ENCODE results near the gene TUBAL3. TPM values are rescaled to one million over a fixed set of nuclear protein-coding genes. Genes with fewer than 3 reads are reported as not detected.

TUBAL3 gene
- total and polyA plus RNA-seq, 9 of the 15 experiments (the other 6 are each of a cell fraction or from before 2014, with no cell fraction given) = 5.5 to 10.1 (median 6.9) TPM

GRCh38 chr10:5446390-5446926 is 41.8 kb upstream of the TUBAL3 start (continued):
- TF ChIP-seq CHD2 (IDR thresholded peaks at IDR 0.05; ENCODE audit: low read depth, low read length) = no peak
- TF ChIP-seq ZHX1 (conservative IDR thresholded peaks at IDR 0.05; ENCODE audit: low read length) = no peak
- TF ChIP-seq, protein P1, sequence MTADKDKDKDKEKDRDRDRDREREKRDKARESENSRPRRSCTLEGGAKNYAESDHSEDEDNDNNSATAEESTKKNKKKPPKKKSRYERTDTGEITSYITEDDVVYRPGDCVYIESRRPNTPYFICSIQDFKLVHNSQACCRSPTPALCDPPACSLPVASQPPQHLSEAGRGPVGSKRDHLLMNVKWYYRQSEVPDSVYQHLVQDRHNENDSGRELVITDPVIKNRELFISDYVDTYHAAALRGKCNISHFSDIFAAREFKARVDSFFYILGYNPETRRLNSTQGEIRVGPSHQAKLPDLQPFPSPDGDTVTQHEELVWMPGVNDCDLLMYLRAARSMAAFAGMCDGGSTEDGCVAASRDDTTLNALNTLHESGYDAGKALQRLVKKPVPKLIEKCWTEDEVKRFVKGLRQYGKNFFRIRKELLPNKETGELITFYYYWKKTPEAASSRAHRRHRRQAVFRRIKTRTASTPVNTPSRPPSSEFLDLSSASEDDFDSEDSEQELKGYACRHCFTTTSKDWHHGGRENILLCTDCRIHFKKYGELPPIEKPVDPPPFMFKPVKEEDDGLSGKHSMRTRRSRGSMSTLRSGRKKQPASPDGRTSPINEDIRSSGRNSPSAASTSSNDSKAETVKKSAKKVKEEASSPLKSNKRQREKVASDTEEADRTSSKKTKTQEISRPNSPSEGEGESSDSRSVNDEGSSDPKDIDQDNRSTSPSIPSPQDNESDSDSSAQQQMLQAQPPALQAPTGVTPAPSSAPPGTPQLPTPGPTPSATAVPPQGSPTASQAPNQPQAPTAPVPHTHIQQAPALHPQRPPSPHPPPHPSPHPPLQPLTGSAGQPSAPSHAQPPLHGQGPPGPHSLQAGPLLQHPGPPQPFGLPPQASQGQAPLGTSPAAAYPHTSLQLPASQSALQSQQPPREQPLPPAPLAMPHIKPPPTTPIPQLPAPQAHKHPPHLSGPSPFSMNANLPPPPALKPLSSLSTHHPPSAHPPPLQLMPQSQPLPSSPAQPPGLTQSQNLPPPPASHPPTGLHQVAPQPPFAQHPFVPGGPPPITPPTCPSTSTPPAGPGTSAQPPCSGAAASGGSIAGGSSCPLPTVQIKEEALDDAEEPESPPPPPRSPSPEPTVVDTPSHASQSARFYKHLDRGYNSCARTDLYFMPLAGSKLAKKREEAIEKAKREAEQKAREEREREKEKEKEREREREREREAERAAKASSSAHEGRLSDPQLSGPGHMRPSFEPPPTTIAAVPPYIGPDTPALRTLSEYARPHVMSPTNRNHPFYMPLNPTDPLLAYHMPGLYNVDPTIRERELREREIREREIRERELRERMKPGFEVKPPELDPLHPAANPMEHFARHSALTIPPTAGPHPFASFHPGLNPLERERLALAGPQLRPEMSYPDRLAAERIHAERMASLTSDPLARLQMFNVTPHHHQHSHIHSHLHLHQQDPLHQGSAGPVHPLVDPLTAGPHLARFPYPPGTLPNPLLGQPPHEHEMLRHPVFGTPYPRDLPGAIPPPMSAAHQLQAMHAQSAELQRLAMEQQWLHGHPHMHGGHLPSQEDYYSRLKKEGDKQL (CRISPR knock-in tag; IDR thresholded peaks at IDR 0.05; ENCODE audit: borderline replicate concordance) = no peak
- peak; percentile 92 for TF ChIP-seq GTF2E2 (tag; IDR thresholded peaks at IDR 0.05)
- no peak for TF ChIP-seq RFX7 (CRISPR knock-in tag; IDR thresholded peaks at IDR 0.05)
- TF ChIP-seq RBM34 (IDR thresholded peaks at IDR 0.05; ENCODE audit: borderline replicate concordance, insufficient read depth, low read length) = no peak
- TF ChIP-seq ZBTB17 (CRISPR knock-in tag; IDR thresholded peaks at IDR 0.05) = peak; percentile 77
- TF ChIP-seq MYNN (IDR thresholded peaks at IDR 0.05) = peak; percentile 82
- TF ChIP-seq MYNN (CRISPR knock-in tag; IDR thresholded peaks at IDR 0.05) = no peak
- no peak for TF ChIP-seq ILF3 (IDR thresholded peaks at IDR 0.05; ENCODE audit: borderline replicate concordance)
- peak; percentile 37 for TF ChIP-seq SETDB1 (IDR thresholded peaks at IDR 0.05; ENCODE audit: low read length)
- peak; percentile 82 to 87; a peak in 3 of 4 replicates for TF ChIP-seq MAZ (CRISPR knock-in tag; conservative IDR thresholded peaks at IDR 0.05 in 1 of 2, IDR thresholded peaks at IDR 0.05 in 1 of 2)
- TF ChIP-seq ARNT (IDR thresholded peaks at IDR 0.05) = no peak
- no peak for TF ChIP-seq TRIM25 (IDR thresholded peaks at IDR 0.05; ENCODE audit: borderline replicate concordance)
- no peak for TF ChIP-seq KLF16 (IDR thresholded peaks at IDR 0.05)
- 0 out of 2 replicates have a peak, but pooled peaks have one; percentile 59 for TF ChIP-seq CLOCK (CRISPR knock-in tag; IDR thresholded peaks at IDR 0.05; ENCODE audit: borderline replicate concordance)

All from K562 (cell line).